A549 (cell line): ENCODE measurements around the gene PIP4K2A. TPM values are rescaled to one million over a fixed set of nuclear protein-coding genes. Genes with fewer than 3 reads are reported as not detected.

Experiments used
- ATAC-seq, 2 experiments: fragments of 200-7000 bp in 1 of 2; fragments of >200 bp in 1 of 2; cut with Nextera tagmentation in 1 of 2; cut with Tn5 transposase in 1 of 2; 3 replicates each; pipeline versions ENCODE4 v1.8.0 to v1.9.1; 2018 to 2020; ENCODE audit warnings: mild to moderate bottlenecking in 1 of 2, moderate library complexity in 1 of 2
- CTCF ChIA-PET: fragments of 300-600 bp; sonication (Branson Sonifier 250); formaldehyde crosslinking; extraction: SDS; loops from one replicate; lab custom pipeline; 2021; ENCODE audit warnings: antibody characterized with exemption, inconsistent platforms; lab: Yijun Ruan, JAX
- POLR2A ChIA-PET: fragments of 350-600 bp; formaldehyde crosslinking; extraction: SDS; loops from one replicate; lab custom pipeline; 2021; ENCODE audit warnings: antibody characterized with exemption, inconsistent platforms; lab: Yijun Ruan, JAX
- DNase-seq, 2 experiments: peaks; one replicate each; pipeline versions ENCODE4 v3.0.0 to v3.0.0-alpha.2; 2011 to 2016; ENCODE audit warnings: low read depth in 1 of 2, low spot score in 1 of 2
- FAIRE-seq: peaks from 2 replicates; lab custom pipeline; 2011; peaks lifted over from hg19 to GRCh38; lab: Jason Lieb, UNC
- H3K27ac ChIP-seq, 2 experiments: fragments of >200 bp; sonication (Bioruptor Twin); formaldehyde crosslinking; 3 replicates each; pipeline ENCODE4 v1.5.1; 2016 to 2017
- H3K4me1 ChIP-seq: fragments of >200 bp; sonication (Bioruptor Twin); formaldehyde crosslinking; 3 replicates; pipeline ENCODE4 v1.6.1; 2016
- H3K4me2 ChIP-seq: fragments of >200 bp; sonication (Bioruptor Twin); formaldehyde crosslinking; 3 replicates; pipeline ENCODE4 v1.6.1; 2016
- H3K4me3 ChIP-seq: fragments of >200 bp; sonication (Bioruptor Twin); formaldehyde crosslinking; 3 replicates; pipeline ENCODE4 v1.5.1; 2016
- H3K9me3 ChIP-seq: fragments of >200 bp; sonication (Bioruptor Twin); formaldehyde crosslinking; 3 replicates; pipeline ENCODE4 v1.6.1; 2016
- CEBPB ChIP-seq, 2 experiments: fragments of >200 bp in 1 of 2; sonication (Bioruptor Twin) in 1 of 2; formaldehyde crosslinking in 1 of 2; IDR thresholded peaks; 2 replicates each; pipeline ENCODE4 v1.6.1; 2012 to 2016
- CHD2 ChIP-seq: fragments of 150-350 bp; IDR thresholded peaks from 2 replicates; pipeline ENCODE4 v1.6.1; 2014; ENCODE audit warnings: low read length; ENCODE audit not compliant: partially characterized antibody
- CHD4 ChIP-seq: fragments of 200-600 bp; sonication (generic); IDR thresholded peaks from 2 replicates; pipeline ENCODE4 v1.6.1; 2016; ENCODE audit warnings: antibody characterized with exemption, mild to moderate bottlenecking, borderline replicate concordance
- E2F6 ChIP-seq: IDR thresholded peaks from 2 replicates; pipeline ENCODE4 v1.6.1; 2012; ENCODE audit warnings: low read depth, borderline replicate concordance
- ELK1 ChIP-seq: fragments of 150-350 bp; IDR thresholded peaks from 2 replicates; pipeline ENCODE4 v1.6.1; 2014; ENCODE audit warnings: low read depth, mild to moderate bottlenecking, low read length
- FOSB ChIP-seq: fragments of 250-450 bp; sonication (Bioruptor Pico); IDR thresholded peaks from 2 replicates; pipeline ENCODE4 v1.5.0; 2020; ENCODE audit warnings: mild to moderate bottlenecking, moderate library complexity
- FOSL2 ChIP-seq, 2 experiments: fragments of 450-650 bp in 1 of 2; fragments of >200 bp in 1 of 2; sonication (Bioruptor Twin) in 1 of 2; formaldehyde crosslinking; IDR thresholded peaks; 2 replicates each; pipeline versions ENCODE4 v1.5.0 to v1.6.1; 2016 to 2020; ENCODE audit warnings: mild to moderate bottlenecking in 1 of 2, moderate library complexity in 1 of 2
- HDAC2 ChIP-seq: fragments of 200-600 bp; sonication (generic); IDR thresholded peaks from 2 replicates; pipeline ENCODE4 v1.6.1; 2016
- HOXB13 ChIP-seq: fragments of 250-450 bp; sonication (Bioruptor Pico); IDR thresholded peaks from 2 replicates; pipeline ENCODE4 v1.5.0; 2020; ENCODE audit warnings: low read depth, mild to moderate bottlenecking, moderate library complexity
- JUNB ChIP-seq: fragments of >200 bp; sonication (Bioruptor Twin); formaldehyde crosslinking; IDR thresholded peaks from 2 replicates; pipeline ENCODE4 v1.6.1; 2016
- KDM5A ChIP-seq: fragments of 200-600 bp; sonication (generic); IDR thresholded peaks from 2 replicates; pipeline ENCODE4 v1.6.1; 2016; ENCODE audit warnings: antibody characterized with exemption, mild to moderate bottlenecking
- NPAS2 ChIP-seq: fragments of 250-450 bp; sonication (Bioruptor Pico); IDR thresholded peaks from 2 replicates; pipeline ENCODE4 v1.8.0; 2022; ENCODE audit warnings: mild to moderate bottlenecking, moderate library complexity, borderline replicate concordance
- POLR2A ChIP-seq: IDR thresholded peaks from 2 replicates; pipeline ENCODE4 v1.6.1; 2012; ENCODE audit warnings: mild to moderate bottlenecking, low read length
- RAD21 ChIP-seq, 2 experiments: fragments of >200 bp in 1 of 2; sonication (Bioruptor Twin) in 1 of 2; formaldehyde crosslinking in 1 of 2; IDR thresholded peaks in 1 of 2; conservative IDR thresholded peaks in 1 of 2; 2 replicates in 1 of 2; 3 replicates in 1 of 2; pipeline ENCODE4 v1.6.1; 2012 to 2018; ENCODE audit warnings: inconsistent platforms in 1 of 2
- RARB ChIP-seq: fragments of 250-450 bp; sonication (Bioruptor Pico); IDR thresholded peaks from 2 replicates; pipeline ENCODE4 v1.8.0; 2021; ENCODE audit warnings: mild to moderate bottlenecking, moderate library complexity
- RFX5 ChIP-seq: fragments of 450-650 bp; IDR thresholded peaks from 2 replicates; pipeline ENCODE4 v1.7.1; 2014; ENCODE audit warnings: antibody characterized with exemption, mild to moderate bottlenecking, moderate library complexity
- SREBF2 ChIP-seq: fragments of 450-650 bp; IDR thresholded peaks from 2 replicates; pipeline ENCODE4 v1.6.1; 2014; ENCODE audit warnings: mild to moderate bottlenecking, moderate library complexity
- TP53 ChIP-seq: fragments of 250-450 bp; sonication (Bioruptor Pico); IDR thresholded peaks from 2 replicates; pipeline ENCODE4 v1.5.0; 2021; ENCODE audit warnings: mild to moderate bottlenecking, moderate library complexity
- ZNF302 ChIP-seq: fragments of 250-450 bp; sonication (Bioruptor Pico); IDR thresholded peaks from 2 replicates; pipeline ENCODE4 v1.9.0; 2021; ENCODE audit warnings: inconsistent platforms, mild to moderate bottlenecking, moderate library complexity
- WGBS: methylation state at CpG from one replicate; pipeline ENCODE4 v1.1.6; 2017; ENCODE audit errors: missing lambda C conversion rate; 5-methylcytosine and 5-hydroxymethylcytosine counted together
- polyA plus RNA-seq, 4 experiments: library from polyadenylated mRNA; depleted of rRNA in 3 of 4; stranded (reverse); fragments of >200 nt; fragmentation: RNase III in 1 of 4; extraction: RNeasy Plus Mini Kit Qiagen cat#74134 plus additional on column Dnase treatment in 1 of 4; gene quantifications; 2 replicates in 3 of 4; 3 replicates in 1 of 4; pipeline ENCODE4 v1.2.3, GENCODE V29; 2011 to 2017
- TF ChIP-seq, protein P1 (sequence below): fragments of 250-450 bp; sonication (Bioruptor Pico); IDR thresholded peaks from 2 replicates; pipeline ENCODE4 v1.5.0; 2021; ENCODE audit warnings: mild to moderate bottlenecking, moderate library complexity, borderline replicate concordance
- TF ChIP-seq, protein P2 (sequence below): fragments of >200 bp; sonication (Bioruptor Twin); formaldehyde crosslinking; IDR thresholded peaks from 3 replicates; pipeline ENCODE4 v1.5.1; 2016
- TF ChIP-seq, protein P3 (sequence below): fragments of >200 bp; sonication (Bioruptor Twin); formaldehyde crosslinking; IDR thresholded peaks from 2 replicates; pipeline ENCODE4 v1.6.1; 2016
- TF ChIP-seq, protein P4 (sequence below): fragments of 200-600 bp; sonication (generic); IDR thresholded peaks from 2 replicates; pipeline ENCODE4 v1.6.1; 2016; ENCODE audit warnings: antibody characterized with exemption, mild to moderate bottlenecking, moderate library complexity

Gene PIP4K2A
- polyA plus RNA-seq, 2 of the 4 experiments (the other 2 are of a cell fraction), result 23.1 to 24.0 TPM

- TF ChIP-seq HOXB13 (CRISPR knock-in tag) (no peak), ZNF302 (CRISPR knock-in tag) (no peak), ELK1 (no peak), CHD2 (no peak), HDAC2 (no peak)
These were observed 130.7 kb downstream of the PIP4K2A start (continued) for GRCh38 chr10:22583683-22584082.

GRCh38 chr10:22581461-22581860, 132.9 kb downstream of the PIP4K2A start:
- Histone ChIP-seq H3K4me2 (no peak overlapping the region), H3K9me3 (no peaks in the 10 kb centered on the region), H3K27ac (no peak overlapping the region), H3K4me1 (no peaks in the 10 kb centered on the region), H3K4me3 (no peak overlapping the region)
- DNase-seq, result no peak
- TF ChIP-seq, protein P1, sequence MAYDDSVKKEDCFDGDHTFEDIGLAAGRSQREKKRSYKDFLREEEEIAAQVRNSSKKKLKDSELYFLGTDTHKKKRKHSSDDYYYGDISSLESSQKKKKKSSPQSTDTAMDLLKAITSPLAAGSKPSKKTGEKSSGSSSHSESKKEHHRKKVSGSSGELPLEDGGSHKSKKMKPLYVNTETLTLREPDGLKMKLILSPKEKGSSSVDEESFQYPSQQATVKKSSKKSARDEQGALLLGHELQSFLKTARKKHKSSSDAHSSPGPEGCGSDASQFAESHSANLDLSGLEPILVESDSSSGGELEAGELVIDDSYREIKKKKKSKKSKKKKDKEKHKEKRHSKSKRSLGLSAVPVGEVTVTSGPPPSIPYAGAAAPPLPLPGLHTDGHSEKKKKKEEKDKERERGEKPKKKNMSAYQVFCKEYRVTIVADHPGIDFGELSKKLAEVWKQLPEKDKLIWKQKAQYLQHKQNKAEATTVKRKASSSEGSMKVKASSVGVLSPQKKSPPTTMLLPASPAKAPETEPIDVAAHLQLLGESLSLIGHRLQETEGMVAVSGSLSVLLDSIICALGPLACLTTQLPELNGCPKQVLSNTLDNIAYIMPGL, result no peak
- TF ChIP-seq ZNF302 (CRISPR knock-in tag) (no peak), RAD21 (conservative IDR thresholded peaks at IDR 0.05 in 1 of 2, IDR thresholded peaks at IDR 0.05 in 1 of 2) (no peak), CHD2 (no peak), CEBPB (IDR thresholded peaks at IDR 0.05) (no peak), RARB (no peak), HOXB13 (CRISPR knock-in tag) (no peak), NPAS2 (CRISPR knock-in tag) (no peak), FOSL2 (IDR thresholded peaks at IDR 0.05) (no peak), FOSL2 (CRISPR knock-in tag; IDR thresholded peaks at IDR 0.05) (no peak), JUNB (no peak), KDM5A (no peak), RFX5 (no peak)
- TF ChIP-seq, protein P2, sequence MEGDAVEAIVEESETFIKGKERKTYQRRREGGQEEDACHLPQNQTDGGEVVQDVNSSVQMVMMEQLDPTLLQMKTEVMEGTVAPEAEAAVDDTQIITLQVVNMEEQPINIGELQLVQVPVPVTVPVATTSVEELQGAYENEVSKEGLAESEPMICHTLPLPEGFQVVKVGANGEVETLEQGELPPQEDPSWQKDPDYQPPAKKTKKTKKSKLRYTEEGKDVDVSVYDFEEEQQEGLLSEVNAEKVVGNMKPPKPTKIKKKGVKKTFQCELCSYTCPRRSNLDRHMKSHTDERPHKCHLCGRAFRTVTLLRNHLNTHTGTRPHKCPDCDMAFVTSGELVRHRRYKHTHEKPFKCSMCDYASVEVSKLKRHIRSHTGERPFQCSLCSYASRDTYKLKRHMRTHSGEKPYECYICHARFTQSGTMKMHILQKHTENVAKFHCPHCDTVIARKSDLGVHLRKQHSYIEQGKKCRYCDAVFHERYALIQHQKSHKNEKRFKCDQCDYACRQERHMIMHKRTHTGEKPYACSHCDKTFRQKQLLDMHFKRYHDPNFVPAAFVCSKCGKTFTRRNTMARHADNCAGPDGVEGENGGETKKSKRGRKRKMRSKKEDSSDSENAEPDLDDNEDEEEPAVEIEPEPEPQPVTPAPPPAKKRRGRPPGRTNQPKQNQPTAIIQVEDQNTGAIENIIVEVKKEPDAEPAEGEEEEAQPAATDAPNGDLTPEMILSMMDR, result no peak
- WGBS, result 96% methylated on average over 2 of the region's 2 CpGs
- POLR2A ChIA-PET, result no interaction called here
- CTCF ChIA-PET, result interaction anchor here (0.7 kb wide), 1 partner anchor 505 kb away, joined by 4 read pairs; no protein-coding TSS in a partner anchor
- FAIRE-seq, result no peak
- no peak for ATAC-seq

DNA sequence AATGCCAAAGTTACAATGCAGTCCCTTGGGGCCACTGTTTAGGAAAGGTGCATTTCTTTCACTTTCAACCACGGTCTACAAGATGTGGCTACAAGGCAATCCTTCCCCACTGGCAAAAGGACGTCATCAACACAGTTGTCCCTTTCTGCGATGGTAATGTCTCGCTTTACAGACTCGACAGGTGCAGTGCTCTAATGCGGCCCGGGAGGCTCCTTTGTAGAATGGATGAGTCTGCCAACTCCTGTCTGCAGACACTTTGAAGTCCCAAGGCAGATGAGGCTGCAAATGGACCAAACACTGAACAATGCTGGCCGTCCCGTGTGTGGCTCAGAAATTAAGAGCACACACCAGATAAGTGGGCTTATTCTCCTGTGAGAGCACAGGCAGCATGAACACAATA, 133.7 kb downstream of the PIP4K2A start:
- 97% methylated on average over 9 of the region's 9 CpGs for WGBS
- no peak for FAIRE-seq
- no peaks in the 10 kb centered on the region for H3K9me3 ChIP-seq
- no peak for DNase-seq
- no peak overlapping the region for H3K4me2 ChIP-seq
- H3K4me3 ChIP-seq, result no peak overlapping the region
- ChIA-PET CTCF (no interaction called here), POLR2A (no interaction called here)
- no peak for ATAC-seq
- H3K4me1 ChIP-seq, result no peaks in the 10 kb centered on the region
- H3K27ac ChIP-seq, result no peak overlapping the region
- TF ChIP-seq TP53 (CRISPR knock-in tag) (no peak), CHD4 (no peak), FOSB (CRISPR knock-in tag) (no peak), CHD2 (no peak), POLR2A (no peak), E2F6 (no peak), SREBF2 (no peak)
- TF ChIP-seq, protein P3, sequence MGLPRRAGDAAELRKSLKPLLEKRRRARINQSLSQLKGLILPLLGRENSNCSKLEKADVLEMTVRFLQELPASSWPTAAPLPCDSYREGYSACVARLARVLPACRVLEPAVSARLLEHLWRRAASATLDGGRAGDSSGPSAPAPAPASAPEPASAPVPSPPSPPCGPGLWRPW, result no peak
- TF ChIP-seq, protein P2, result no peak
- TF ChIP-seq, protein P4, sequence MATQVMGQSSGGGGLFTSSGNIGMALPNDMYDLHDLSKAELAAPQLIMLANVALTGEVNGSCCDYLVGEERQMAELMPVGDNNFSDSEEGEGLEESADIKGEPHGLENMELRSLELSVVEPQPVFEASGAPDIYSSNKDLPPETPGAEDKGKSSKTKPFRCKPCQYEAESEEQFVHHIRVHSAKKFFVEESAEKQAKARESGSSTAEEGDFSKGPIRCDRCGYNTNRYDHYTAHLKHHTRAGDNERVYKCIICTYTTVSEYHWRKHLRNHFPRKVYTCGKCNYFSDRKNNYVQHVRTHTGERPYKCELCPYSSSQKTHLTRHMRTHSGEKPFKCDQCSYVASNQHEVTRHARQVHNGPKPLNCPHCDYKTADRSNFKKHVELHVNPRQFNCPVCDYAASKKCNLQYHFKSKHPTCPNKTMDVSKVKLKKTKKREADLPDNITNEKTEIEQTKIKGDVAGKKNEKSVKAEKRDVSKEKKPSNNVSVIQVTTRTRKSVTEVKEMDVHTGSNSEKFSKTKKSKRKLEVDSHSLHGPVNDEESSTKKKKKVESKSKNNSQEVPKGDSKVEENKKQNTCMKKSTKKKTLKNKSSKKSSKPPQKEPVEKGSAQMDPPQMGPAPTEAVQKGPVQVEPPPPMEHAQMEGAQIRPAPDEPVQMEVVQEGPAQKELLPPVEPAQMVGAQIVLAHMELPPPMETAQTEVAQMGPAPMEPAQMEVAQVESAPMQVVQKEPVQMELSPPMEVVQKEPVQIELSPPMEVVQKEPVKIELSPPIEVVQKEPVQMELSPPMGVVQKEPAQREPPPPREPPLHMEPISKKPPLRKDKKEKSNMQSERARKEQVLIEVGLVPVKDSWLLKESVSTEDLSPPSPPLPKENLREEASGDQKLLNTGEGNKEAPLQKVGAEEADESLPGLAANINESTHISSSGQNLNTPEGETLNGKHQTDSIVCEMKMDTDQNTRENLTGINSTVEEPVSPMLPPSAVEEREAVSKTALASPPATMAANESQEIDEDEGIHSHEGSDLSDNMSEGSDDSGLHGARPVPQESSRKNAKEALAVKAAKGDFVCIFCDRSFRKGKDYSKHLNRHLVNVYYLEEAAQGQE, result no peak
